NCI-H1436 (cell line): ENCODE results near the gene CRP.
"Not testable (repeated sequence)": the region's sequence is repeated elsewhere in the genome, so short reads cannot be mapped to it uniquely, and the experiment has no call there.

Experiments
- DNase-seq: peaks from one replicate; lab custom pipeline; 2025; lab: John Stamatoyannopoulos, UW

Gene CRP

DNA sequence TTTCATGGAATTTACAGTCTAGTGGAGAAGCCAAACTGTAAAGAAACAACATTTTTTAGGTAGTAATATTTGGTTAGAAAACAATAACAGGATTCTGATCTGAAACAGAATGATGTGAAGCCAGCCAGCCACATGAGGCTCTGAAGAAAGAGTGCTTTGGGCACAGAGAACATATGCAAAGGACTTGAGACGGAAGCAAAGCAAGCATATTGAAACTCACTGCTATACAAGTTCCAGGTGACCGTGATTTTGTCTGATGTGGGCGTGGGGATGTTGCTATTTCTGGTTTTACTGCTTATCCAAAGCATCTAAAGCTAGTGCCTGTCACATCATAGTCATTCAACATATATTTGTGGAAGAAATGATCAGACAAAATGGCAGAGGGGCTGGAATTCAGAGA lies 14.7 kb downstream of the CRP start:
- DNase-seq, result no peak

DNA sequence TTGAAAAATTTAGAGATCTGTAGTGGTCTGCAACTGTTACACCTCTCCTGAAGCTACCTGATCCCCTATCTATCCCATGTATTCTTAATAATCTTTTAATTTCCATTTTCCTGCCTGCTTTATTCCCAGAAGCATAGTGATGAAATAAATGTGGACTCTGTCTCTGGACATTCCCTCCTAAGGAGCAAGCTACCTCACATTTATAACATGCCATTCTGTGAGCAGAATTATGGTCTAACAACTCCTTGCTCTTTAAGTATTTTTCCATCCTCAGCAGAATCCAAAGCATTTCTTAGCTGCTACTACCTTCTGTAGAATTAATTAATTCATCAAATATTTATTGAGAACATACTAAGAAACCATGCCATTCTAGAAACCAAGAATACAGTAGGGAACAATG lies 15.1 kb downstream of the CRP start:
- DNase-seq, result no peak

DNA sequence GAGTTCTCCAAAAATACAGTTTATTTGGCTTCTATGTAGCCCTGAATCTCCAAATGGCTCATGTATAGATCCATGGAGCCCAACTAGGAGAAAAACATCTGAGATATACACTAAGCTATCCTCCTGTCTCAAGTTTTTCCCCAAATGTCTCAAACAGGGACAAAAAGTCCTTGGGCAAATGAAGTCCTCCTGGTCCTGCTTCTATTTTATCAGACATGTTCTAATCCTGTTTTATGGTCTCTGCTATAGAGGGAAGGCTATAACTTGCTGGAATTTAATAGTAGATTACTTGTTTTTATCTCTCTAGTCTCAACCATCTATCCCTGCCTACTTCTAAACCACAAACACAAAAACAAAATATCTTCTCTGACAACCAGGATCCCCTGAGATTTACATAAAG lies 26.9 kb downstream of the CRP start:
- DNase-seq, result no peak

DNA sequence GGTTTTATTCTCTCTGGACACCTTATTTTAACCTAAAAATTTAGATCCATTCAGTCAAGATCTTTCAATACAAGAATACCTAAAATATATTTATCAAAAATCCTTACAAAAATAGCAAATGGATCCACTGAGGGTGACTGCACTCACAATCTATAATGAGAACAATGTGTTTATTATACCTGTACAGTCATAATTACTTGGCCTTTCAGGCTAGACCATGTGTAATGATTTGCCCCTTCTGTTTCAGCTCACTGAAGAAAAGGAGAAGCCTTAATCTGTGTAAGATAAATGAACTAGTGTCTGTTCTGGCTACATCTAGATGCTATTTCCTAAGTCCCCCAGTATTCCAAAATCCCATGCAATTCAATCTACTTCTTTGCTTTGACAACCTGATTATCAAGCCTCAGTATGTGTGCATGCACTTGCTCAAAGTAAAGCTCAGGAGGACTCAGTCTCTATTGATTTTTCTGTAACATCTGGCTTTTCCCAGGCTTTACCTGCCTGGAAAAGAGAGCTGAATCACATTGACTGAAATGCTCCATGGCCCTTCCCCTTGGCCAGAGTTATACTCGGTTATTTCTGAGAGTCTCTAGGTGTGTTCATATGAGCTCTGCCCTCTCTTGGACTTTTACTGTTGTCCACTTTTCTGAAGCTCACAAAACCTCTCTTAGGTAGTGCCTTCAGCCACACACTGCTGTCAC lies 27.6 kb downstream of the CRP start:
- DNase-seq, result no peak

DNA sequence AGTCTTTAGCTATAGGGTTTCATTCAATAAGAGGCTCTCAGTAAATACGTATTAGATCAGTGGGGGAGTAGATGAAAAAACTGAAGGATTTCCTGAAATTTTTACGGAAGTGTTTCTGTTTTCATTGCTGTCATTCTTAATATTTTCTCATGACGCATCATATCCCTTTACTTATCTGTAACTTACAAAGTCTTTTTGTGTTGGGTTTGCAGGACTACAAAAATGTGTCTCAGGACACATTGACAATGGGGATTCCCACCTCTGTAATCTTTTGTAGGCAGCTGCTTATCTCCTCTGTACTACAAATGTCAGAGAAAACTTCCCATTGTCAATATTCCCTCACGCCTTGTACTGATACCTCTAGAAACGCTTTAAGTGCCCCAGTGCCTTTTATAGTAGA lies 35.5 kb downstream of the CRP start:
- DNase-seq, result no peak

DNA sequence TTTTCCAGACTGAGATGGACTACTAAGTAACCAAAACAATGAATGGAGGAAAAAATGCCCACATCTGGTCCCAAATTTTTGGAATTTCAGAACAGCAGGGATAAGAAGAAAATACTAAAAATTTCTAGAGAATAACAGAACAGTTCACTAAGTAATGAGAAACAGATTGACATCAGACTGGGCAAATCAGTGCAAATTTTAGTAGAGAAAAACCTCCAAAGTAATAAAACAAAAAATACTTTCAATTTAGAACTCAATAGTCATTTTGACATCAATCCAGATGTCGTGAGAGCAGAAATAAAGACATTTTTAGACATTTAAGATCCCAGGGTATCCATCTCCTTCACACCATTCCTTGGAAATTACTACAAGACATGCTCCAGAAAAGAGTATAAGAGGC lies 39.3 kb downstream of the CRP start:
- DNase-seq, result no peak

DNA sequence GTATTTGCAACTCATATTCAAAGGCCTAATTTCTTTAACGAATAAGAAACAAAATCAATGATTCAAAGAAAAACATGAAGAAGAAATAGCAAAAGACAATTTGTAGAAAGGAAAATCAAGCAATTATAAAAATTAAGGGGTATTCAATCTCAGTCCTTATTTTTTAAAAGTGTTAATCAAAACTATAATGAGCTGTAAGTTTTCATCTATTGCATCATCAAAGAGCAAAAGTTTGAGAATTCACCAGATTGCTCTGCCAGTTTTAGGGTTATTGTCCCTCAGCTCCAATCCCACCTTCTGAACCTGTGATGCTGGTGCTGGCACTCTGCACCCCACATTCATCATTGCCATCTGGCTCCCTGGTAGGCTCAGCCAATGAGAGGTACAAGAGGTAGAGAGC lies 42.0 kb downstream of the CRP start:
- not testable (repeated sequence) for DNase-seq

DNA sequence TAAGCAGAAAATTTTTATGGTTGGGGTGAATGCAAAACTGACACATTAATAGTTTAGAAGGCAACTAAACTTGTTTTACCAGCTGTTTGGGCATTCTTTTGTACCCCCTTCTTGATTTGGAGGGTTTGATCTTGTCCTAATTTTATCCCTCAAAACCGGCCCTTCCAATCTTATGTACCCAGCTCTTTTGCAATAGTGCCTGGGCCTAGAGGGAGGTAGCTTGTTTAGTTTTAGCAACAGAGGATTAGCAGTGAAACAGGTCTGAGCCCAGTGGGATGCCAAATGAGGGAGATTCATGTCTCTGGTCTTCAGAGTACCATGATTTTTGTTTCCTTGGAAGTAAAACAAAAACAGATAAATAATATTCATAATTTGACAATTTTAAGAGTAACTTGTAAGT lies 45.1 kb downstream of the CRP start:
- DNase-seq, result no peak

DNA sequence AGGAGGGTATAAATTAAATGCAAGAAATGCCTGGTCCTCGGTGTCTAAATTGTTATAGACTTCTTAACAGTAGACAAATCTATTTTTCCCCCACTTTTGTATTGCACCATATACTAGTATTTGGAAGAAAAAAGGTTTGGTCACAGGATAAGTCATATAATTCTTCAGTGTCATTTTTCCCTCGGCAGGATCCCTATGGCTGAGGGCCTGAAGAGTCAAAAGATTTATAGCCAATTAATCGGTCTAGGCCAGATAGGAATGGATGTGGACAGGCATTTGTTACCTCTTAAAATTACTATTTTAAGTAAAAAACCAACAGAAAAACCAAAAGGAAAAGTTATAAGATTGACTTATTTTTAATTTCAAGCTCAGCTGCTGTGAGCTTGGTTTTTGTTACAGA lies 45.6 kb downstream of the CRP start:
- DNase-seq, result no peak

DNA sequence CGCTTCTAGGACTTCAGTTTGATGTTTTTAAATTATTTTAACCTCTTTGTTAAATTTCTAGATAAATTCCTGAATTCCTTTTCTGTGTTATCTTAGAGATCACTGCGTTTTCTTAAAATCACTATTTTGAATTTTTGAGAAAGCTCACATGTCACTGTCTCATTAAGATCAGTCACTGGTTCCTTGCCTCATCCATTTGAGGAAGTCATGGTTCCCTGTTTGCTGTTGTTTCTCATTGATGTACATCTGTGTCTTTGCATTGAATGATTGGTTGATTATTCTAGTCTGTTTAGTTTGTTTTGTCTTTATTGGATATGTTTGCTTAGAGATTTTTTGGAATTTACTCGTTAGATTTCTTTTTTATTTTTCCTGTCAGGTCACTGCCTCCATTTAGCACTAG lies 50.1 kb downstream of the CRP start:
- no peak for DNase-seq

DNA sequence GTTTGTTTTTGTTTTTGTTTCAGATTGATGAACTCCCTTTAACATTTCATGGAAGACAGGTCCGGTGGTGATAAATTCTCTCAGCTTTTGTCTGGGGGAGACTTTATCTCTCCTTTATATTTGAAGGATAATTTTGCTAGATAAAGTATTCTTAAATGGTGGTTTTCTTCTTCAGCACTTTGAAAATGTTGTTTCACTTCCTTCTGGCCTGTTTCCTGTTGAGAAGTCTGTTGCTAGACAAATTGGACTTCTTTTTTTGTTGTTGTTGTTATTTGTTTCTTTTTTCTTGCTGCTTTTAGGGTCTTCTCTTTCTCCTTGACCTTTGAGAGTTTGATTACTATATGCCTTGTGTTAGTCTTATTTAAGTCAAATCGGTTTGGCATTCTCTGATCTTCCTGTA lies 50.8 kb downstream of the CRP start:
- DNase-seq, result no peak
